ENCODE data around the gene MIX23.

DNA sequence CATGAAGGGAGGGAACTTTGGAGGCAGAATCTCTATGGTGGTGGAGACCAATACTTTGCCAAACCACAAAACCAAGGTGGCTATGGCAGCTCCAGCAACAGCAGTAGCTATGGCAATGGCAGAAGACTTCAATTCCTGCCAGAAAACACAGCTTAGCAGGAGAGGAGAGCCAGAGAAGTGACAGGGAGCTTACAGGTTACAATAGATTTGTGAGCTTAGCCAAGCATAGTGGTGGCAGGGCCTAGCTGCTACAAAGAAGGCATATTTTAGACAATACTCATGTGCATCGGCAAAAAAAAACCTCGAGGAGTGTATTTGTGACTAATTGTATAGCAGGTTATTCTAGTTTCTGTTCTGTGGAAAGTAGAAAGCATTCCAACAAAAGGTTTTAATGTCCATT is 64.4 kb downstream of the MIX23 start:
- no peak for TF ChIP-seq POLR2A (IDR thresholded peaks at IDR 0.05; ENCODE audit: low read length)
- no peak for TF ChIP-seq GATA1 (IDR thresholded peaks at IDR 0.05; ENCODE audit: low read depth, low read length)
